SK-N-SH (cell line): ENCODE results near the gene CPM.

Source experiments
- EP300 ChIP-seq, 2 experiments: IDR thresholded peaks; 2 replicates each; pipeline versions ENCODE4 v1.4.0 to v1.6.1; 2012; ENCODE audit warnings: borderline replicate concordance in 1 of 2, low read depth in 1 of 2, low read length in 1 of 2
- FOXJ3 ChIP-seq: sonication (generic); formaldehyde crosslinking; IDR thresholded peaks from 2 replicates; pipeline ENCODE4 v1.5.1; 2020; ENCODE audit warnings: mild to moderate bottlenecking, missing genetic modification reagents
- GABPA ChIP-seq: IDR thresholded peaks from 2 replicates; pipeline ENCODE4 v1.4.0; 2012; ENCODE audit warnings: low read depth, mild to moderate bottlenecking
- MXI1 ChIP-seq: IDR thresholded peaks from 2 replicates; pipeline ENCODE4 v1.6.1; 2012; ENCODE audit warnings: mild to moderate bottlenecking, low read depth, low read length, improper control_type of control experiment
- POLR2AphosphoS5 ChIP-seq: IDR thresholded peaks from 2 replicates; pipeline ENCODE4 v1.6.1; 2012; ENCODE audit warnings: low read depth, low read length
- RAD21 ChIP-seq: IDR thresholded peaks from 2 replicates; pipeline ENCODE4 v1.6.1; 2012; ENCODE audit warnings: mild to moderate bottlenecking, low read length
- SIN3A ChIP-seq: IDR thresholded peaks from 2 replicates; pipeline ENCODE4 v1.6.1; 2012; ENCODE audit warnings: low read depth, mild to moderate bottlenecking, low read length, moderate library complexity, borderline replicate concordance
- TAF1 ChIP-seq: IDR thresholded peaks from 2 replicates; pipeline ENCODE4 v1.6.1; 2012; ENCODE audit warnings: low read depth, mild to moderate bottlenecking, low read length, moderate library complexity, borderline replicate concordance
- TCF12 ChIP-seq: IDR thresholded peaks from 2 replicates; pipeline ENCODE4 v1.4.0; 2012
- TF ChIP-seq, protein P1 (sequence below): fragments of 200-600 bp; sonication (generic); IDR thresholded peaks from 2 replicates; pipeline ENCODE4 v1.6.1; 2017; ENCODE audit warnings: antibody characterized with exemption, mild to moderate bottlenecking, moderate library complexity
- TF ChIP-seq, protein P2 (sequence below): fragments of 150-350 bp; IDR thresholded peaks from 2 replicates; pipeline ENCODE4 v1.6.1; 2016; ENCODE audit warnings: mild to moderate bottlenecking, low read depth, low read length
- TF ChIP-seq, protein P3 (sequence below): IDR thresholded peaks from 2 replicates; pipeline ENCODE4 v1.4.0; 2012; ENCODE audit warnings: low read depth, borderline replicate concordance
- TF ChIP-seq, protein P4 (sequence below): IDR thresholded peaks from 2 replicates; pipeline ENCODE4 v1.4.0; 2012; ENCODE audit warnings: low read depth, borderline replicate concordance
- TF ChIP-seq, protein P5 (sequence below): IDR thresholded peaks from 2 replicates; pipeline ENCODE4 v1.6.1; 2012; ENCODE audit warnings: mild to moderate bottlenecking, low read depth, low read length, moderate library complexity

DNA sequence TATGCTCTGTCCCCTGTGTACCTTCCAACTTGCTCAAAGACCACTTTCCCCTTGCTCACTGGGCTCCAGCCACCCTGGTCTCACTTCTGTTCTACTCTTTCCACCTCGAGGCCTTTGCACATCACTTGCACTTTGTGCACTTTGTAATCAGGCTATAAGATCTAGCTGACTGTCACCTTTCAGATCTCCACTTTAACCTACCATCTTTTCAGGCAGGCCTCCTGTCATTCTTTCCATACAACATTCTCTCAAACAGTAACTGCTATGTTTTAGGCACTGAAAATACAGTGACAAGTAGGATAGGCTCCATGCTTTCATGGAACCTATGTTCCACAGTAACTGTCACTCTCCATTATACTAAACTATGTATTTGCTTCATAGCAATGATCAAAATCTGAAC lies 14.0 kb downstream of the CPM start:
- TF ChIP-seq, protein P1, sequence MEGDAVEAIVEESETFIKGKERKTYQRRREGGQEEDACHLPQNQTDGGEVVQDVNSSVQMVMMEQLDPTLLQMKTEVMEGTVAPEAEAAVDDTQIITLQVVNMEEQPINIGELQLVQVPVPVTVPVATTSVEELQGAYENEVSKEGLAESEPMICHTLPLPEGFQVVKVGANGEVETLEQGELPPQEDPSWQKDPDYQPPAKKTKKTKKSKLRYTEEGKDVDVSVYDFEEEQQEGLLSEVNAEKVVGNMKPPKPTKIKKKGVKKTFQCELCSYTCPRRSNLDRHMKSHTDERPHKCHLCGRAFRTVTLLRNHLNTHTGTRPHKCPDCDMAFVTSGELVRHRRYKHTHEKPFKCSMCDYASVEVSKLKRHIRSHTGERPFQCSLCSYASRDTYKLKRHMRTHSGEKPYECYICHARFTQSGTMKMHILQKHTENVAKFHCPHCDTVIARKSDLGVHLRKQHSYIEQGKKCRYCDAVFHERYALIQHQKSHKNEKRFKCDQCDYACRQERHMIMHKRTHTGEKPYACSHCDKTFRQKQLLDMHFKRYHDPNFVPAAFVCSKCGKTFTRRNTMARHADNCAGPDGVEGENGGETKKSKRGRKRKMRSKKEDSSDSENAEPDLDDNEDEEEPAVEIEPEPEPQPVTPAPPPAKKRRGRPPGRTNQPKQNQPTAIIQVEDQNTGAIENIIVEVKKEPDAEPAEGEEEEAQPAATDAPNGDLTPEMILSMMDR, result no peak
- TF ChIP-seq GABPA (no peak), TAF1 (no peak), MXI1 (no peak), POLR2AphosphoS5 (no peak), RAD21 (no peak), SIN3A (no peak), EP300 (IDR thresholded peaks at IDR 0.05; ENCODE audit: borderline replicate concordance in 1 of 2, low read depth in 1 of 2, low read length in 1 of 2) (no peak), FOXJ3 (CRISPR knock-in tag) (no peak), TCF12 (no peak)
- TF ChIP-seq, protein P2, sequence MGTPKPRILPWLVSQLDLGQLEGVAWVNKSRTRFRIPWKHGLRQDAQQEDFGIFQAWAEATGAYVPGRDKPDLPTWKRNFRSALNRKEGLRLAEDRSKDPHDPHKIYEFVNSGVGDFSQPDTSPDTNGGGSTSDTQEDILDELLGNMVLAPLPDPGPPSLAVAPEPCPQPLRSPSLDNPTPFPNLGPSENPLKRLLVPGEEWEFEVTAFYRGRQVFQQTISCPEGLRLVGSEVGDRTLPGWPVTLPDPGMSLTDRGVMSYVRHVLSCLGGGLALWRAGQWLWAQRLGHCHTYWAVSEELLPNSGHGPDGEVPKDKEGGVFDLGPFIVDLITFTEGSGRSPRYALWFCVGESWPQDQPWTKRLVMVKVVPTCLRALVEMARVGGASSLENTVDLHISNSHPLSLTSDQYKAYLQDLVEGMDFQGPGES, result no peak
- TF ChIP-seq, protein P3, sequence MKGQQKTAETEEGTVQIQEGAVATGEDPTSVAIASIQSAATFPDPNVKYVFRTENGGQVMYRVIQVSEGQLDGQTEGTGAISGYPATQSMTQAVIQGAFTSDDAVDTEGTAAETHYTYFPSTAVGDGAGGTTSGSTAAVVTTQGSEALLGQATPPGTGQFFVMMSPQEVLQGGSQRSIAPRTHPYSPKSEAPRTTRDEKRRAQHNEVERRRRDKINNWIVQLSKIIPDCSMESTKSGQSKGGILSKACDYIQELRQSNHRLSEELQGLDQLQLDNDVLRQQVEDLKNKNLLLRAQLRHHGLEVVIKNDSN, result no peak
- TF ChIP-seq, protein P4, sequence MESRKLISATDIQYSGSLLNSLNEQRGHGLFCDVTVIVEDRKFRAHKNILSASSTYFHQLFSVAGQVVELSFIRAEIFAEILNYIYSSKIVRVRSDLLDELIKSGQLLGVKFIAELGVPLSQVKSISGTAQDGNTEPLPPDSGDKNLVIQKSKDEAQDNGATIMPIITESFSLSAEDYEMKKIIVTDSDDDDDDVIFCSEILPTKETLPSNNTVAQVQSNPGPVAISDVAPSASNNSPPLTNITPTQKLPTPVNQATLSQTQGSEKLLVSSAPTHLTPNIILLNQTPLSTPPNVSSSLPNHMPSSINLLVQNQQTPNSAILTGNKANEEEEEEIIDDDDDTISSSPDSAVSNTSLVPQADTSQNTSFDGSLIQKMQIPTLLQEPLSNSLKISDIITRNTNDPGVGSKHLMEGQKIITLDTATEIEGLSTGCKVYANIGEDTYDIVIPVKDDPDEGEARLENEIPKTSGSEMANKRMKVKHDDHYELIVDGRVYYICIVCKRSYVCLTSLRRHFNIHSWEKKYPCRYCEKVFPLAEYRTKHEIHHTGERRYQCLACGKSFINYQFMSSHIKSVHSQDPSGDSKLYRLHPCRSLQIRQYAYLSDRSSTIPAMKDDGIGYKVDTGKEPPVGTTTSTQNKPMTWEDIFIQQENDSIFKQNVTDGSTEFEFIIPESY, result no peak
- TF ChIP-seq, protein P5, sequence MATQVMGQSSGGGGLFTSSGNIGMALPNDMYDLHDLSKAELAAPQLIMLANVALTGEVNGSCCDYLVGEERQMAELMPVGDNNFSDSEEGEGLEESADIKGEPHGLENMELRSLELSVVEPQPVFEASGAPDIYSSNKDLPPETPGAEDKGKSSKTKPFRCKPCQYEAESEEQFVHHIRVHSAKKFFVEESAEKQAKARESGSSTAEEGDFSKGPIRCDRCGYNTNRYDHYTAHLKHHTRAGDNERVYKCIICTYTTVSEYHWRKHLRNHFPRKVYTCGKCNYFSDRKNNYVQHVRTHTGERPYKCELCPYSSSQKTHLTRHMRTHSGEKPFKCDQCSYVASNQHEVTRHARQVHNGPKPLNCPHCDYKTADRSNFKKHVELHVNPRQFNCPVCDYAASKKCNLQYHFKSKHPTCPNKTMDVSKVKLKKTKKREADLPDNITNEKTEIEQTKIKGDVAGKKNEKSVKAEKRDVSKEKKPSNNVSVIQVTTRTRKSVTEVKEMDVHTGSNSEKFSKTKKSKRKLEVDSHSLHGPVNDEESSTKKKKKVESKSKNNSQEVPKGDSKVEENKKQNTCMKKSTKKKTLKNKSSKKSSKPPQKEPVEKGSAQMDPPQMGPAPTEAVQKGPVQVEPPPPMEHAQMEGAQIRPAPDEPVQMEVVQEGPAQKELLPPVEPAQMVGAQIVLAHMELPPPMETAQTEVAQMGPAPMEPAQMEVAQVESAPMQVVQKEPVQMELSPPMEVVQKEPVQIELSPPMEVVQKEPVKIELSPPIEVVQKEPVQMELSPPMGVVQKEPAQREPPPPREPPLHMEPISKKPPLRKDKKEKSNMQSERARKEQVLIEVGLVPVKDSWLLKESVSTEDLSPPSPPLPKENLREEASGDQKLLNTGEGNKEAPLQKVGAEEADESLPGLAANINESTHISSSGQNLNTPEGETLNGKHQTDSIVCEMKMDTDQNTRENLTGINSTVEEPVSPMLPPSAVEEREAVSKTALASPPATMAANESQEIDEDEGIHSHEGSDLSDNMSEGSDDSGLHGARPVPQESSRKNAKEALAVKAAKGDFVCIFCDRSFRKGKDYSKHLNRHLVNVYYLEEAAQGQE, result no peak
